IPS-11a (cell line): ENCODE data around the gene YPEL2.
"Not testable (repeated sequence)": the region's sequence is repeated elsewhere in the genome, so short reads cannot be mapped to it uniquely, and the experiment has no call there.

Experiments
- H3K4me3 ChIP-seq: one replicate; pipeline ENCODE4 v1.5.1; 2013; ENCODE audit warnings: low read depth, low read length, control low read depth

Gene YPEL2

GRCh38 chr17:59404471-59404870 lies 73.0 kb downstream of the YPEL2 start:
- no peak overlapping the region for H3K4me3 ChIP-seq

GRCh38 chr17:59405944-59406705 lies 74.7 kb downstream of the YPEL2 start:
- H3K4me3 ChIP-seq = no peak overlapping the region

GRCh38 chr17:59406808-59407381 lies 75.4 kb downstream of the YPEL2 start:
- H3K4me3 ChIP-seq = no peak overlapping the region

- no peak overlapping the region for H3K4me3 ChIP-seq
These were observed 78.0 kb downstream of the YPEL2 start for GRCh38 chr17:59409336-59410048.

- H3K4me3 ChIP-seq = no peak overlapping the region
These were observed 78.6 kb downstream of the YPEL2 start for GRCh38 chr17:59410049-59410437.

GRCh38 chr17:59412431-59412830 lies 81.0 kb downstream of the YPEL2 start:
- H3K4me3 ChIP-seq = not testable (repeated sequence)

- no peak overlapping the region for H3K4me3 ChIP-seq
These were observed 81.7 kb downstream of the YPEL2 start for GRCh38 chr17:59413014-59413766.

GRCh38 chr17:59415397-59415796 lies 83.9 kb downstream of the YPEL2 start:
- no peak overlapping the region for H3K4me3 ChIP-seq

- no peak overlapping the region for H3K4me3 ChIP-seq
These were observed 84.7 kb downstream of the YPEL2 start for GRCh38 chr17:59416184-59416583.

- H3K4me3 ChIP-seq = no peak overlapping the region
These were observed 86.0 kb downstream of the YPEL2 start for GRCh38 chr17:59417452-59417851.

GRCh38 chr17:59418732-59419166 lies 87.3 kb downstream of the YPEL2 start:
- no peak overlapping the region for H3K4me3 ChIP-seq

GRCh38 chr17:59420901-59421300 lies 89.4 kb downstream of the YPEL2 start:
- no peak overlapping the region for H3K4me3 ChIP-seq

- no peak overlapping the region for H3K4me3 ChIP-seq
These were observed 90.3 kb downstream of the YPEL2 start for GRCh38 chr17:59421722-59422121.

GRCh38 chr17:59423137-59423724 lies 91.8 kb downstream of the YPEL2 start:
- H3K4me3 ChIP-seq = no peak overlapping the region

- no peak overlapping the region for H3K4me3 ChIP-seq
These were observed 92.4 kb downstream of the YPEL2 start for GRCh38 chr17:59423903-59424302.

GRCh38 chr17:59424331-59424730 lies 92.9 kb downstream of the YPEL2 start:
- no peak overlapping the region for H3K4me3 ChIP-seq

GRCh38 chr17:59425085-59425931 lies 93.9 kb downstream of the YPEL2 start:
- no peak overlapping the region for H3K4me3 ChIP-seq

GRCh38 chr17:59426031-59426430 lies 94.6 kb downstream of the YPEL2 start:
- no peak overlapping the region for H3K4me3 ChIP-seq

- H3K4me3 ChIP-seq = no peak overlapping the region
These were observed 96.0 kb downstream of the YPEL2 start for GRCh38 chr17:59427425-59427921.

GRCh38 chr17:59427996-59428395 lies 96.5 kb downstream of the YPEL2 start:
- H3K4me3 ChIP-seq = no peak overlapping the region
